Chondrocyte (in vitro differentiated cells): ENCODE measurements around the gene SENP8. TPM values are rescaled to one million over a fixed set of nuclear protein-coding genes. Genes with fewer than 3 reads are reported as not detected.
A peak's percentile ranks its signal among the peaks of the same experiment; 100 is the strongest.

Experiments
- DNase-seq: peaks from one replicate; pipeline ENCODE4 v3.0.0; 2021; ENCODE audit warnings: mixed read lengths, low spot score
- H3K27ac Mint-ChIP-seq: one replicate; pipeline ENCODE4 v1.8.0; 2021; ENCODE audit warnings: mild to moderate bottlenecking, moderate library complexity, mixed read lengths; ENCODE audit not compliant: unreplicated experiment
- H3K27me3 Mint-ChIP-seq: 2 replicates; pipeline ENCODE4 v1.8.0; 2021; ENCODE audit warnings: low read depth, mixed read lengths
- H3K36me3 Mint-ChIP-seq: 2 replicates; pipeline ENCODE4 v1.8.0; 2021; ENCODE audit warnings: low read depth, mixed read lengths
- H3K4me1 Mint-ChIP-seq: 2 replicates; pipeline ENCODE4 v1.8.0; 2021; ENCODE audit warnings: low read depth, mild to moderate bottlenecking, mixed read lengths
- H3K4me3 Mint-ChIP-seq: one replicate; pipeline ENCODE4 v1.8.0; 2021; ENCODE audit warnings: mild to moderate bottlenecking, moderate library complexity, mixed read lengths; ENCODE audit not compliant: unreplicated experiment
- H3K9me3 Mint-ChIP-seq: 2 replicates; pipeline ENCODE4 v1.8.0; 2021; ENCODE audit warnings: low read depth, mixed read lengths
- CTCF ChIP-seq: fragments of 200-600 bp; sonication (generic); IDR thresholded peaks from 2 replicates; pipeline ENCODE4 v1.5.0; 2021; ENCODE audit warnings: antibody characterized with exemption, mild to moderate bottlenecking, moderate library complexity
- total RNA-seq: library from RNA; stranded (reverse); gene quantifications from 3 replicates; pipeline ENCODE4 v1.2.1, GENCODE V29; 2021

The SENP8 gene
- total RNA-seq, 1 donor from 2014 or later: 2.9 TPM

- Mint-ChIP-seq H3K27ac (no peak overlapping the region), H3K36me3 (no peaks in the 10 kb centered on the region), H3K4me3 (no peak overlapping the region), H3K27me3 (no peaks in the 10 kb centered on the region), H3K4me1 (peaks cover 15% of the 10 kb centered on the region), H3K9me3 (no peaks in the 10 kb centered on the region)
- no peak for DNase-seq
- no peak for TF ChIP-seq CTCF
Observed at GRCh38 chr15:72182673-72183072, 64.5 kb downstream of the SENP8 start.

- H3K36me3 Mint-ChIP-seq: no peaks in the 10 kb centered on the region
- peak overlapping the region; percentile 62 for H3K4me3 Mint-ChIP-seq
- H3K27ac Mint-ChIP-seq: no peak overlapping the region
- DNase-seq: no peak
- H3K4me1 Mint-ChIP-seq: peaks cover 15% of the 10 kb centered on the region
- H3K9me3 Mint-ChIP-seq: no peaks in the 10 kb centered on the region
- no peaks in the 10 kb centered on the region for H3K27me3 Mint-ChIP-seq
- TF ChIP-seq CTCF: no peak
Observed at GRCh38 chr15:72183781-72184164, 65.6 kb downstream of the SENP8 start.

GRCh38 chr15:72184165-72184811, 66.1 kb downstream of the SENP8 start:
- TF ChIP-seq CTCF: no peak
- Mint-ChIP-seq H3K27me3 (no peaks in the 10 kb centered on the region), H3K4me1 (peaks cover 15% of the 10 kb centered on the region), H3K9me3 (no peaks in the 10 kb centered on the region), H3K27ac (no peak overlapping the region), H3K36me3 (no peaks in the 10 kb centered on the region), H3K4me3 (peak overlapping the region; percentile 62)
- DNase-seq: no peak

GRCh38 chr15:72189250-72189902, 71.2 kb downstream of the SENP8 start:
- Mint-ChIP-seq H3K27me3 (peaks cover 5% of the 10 kb centered on the region), H3K9me3 (no peaks in the 10 kb centered on the region), H3K4me1 (peaks cover 5% of the 10 kb centered on the region), H3K36me3 (no peaks in the 10 kb centered on the region), H3K4me3 (no peak overlapping the region), H3K27ac (no peak overlapping the region)
- DNase-seq: no peak
- TF ChIP-seq CTCF: no peak

- Mint-ChIP-seq H3K27ac (no peak overlapping the region), H3K36me3 (no peaks in the 10 kb centered on the region), H3K9me3 (no peaks in the 10 kb centered on the region), H3K27me3 (peaks cover 5% of the 10 kb centered on the region), H3K4me3 (no peak overlapping the region), H3K4me1 (peaks cover 3% of the 10 kb centered on the region)
- no peak for DNase-seq
- TF ChIP-seq CTCF: no peak
Observed at GRCh38 chr15:72192416-72192815, 74.2 kb downstream of the SENP8 start.

Other genes starting within 250 kb of the SENP8 start
- gene MYO9A, start 253 bp upstream of the SENP8 start, total RNA-seq: 41.8 to 46.0 TPM (median 42.0 TPM) in 3 replicates
- gene GRAMD2A, start 79.4 kb downstream of the SENP8 start, total RNA-seq: 0.32 to 0.77 TPM (median 0.65 TPM) in 3 replicates
- 909 to 976 TPM (median 944 TPM) in 3 replicates for gene PKM, start 112.8 kb downstream of the SENP8 start, total RNA-seq
- 72.4 to 73.1 TPM (median 72.5 TPM) in 3 replicates for gene PARP6, start 154.2 kb downstream of the SENP8 start, total RNA-seq
- gene CELF6, start 201.8 kb downstream of the SENP8 start, total RNA-seq: 0.42 to 1.3 TPM in 2 of 3 replicates, not detected in the other